RWPE1 (cell line): ENCODE measurements around the gene AP2A1.
"Not testable (repeated sequence)": the region's sequence is repeated elsewhere in the genome, so short reads cannot be mapped to it uniquely, and the experiment has no call there.

Source experiments
- CTCF ChIA-PET: fragments of 350-600 bp; sonication (Branson Sonifier 250); formaldehyde crosslinking; extraction: SDS; loops from one replicate; lab custom pipeline; 2021; lab: Yijun Ruan, JAX
- POLR2A ChIA-PET: fragments of 400-600 bp; formaldehyde crosslinking; extraction: SDS; loops from one replicate; lab custom pipeline; 2020; ENCODE audit warnings: antibody characterized with exemption; ENCODE audit not compliant: low non-redundant PET; lab: Yijun Ruan, JAX
- DNase-seq: peaks from one replicate; pipeline ENCODE4 v3.0.0; 2012; ENCODE audit warnings: low spot score
- H3K27ac ChIP-seq: fragments of 450-650 bp; 2 replicates; pipeline ENCODE4 v1.5.1; 2017
- TF ChIP-seq, protein P1 (sequence below): fragments of 450-650 bp; conservative IDR thresholded peaks from 2 replicates; pipeline ENCODE4 v1.5.1; 2017; ENCODE audit warnings: low read depth, mild to moderate bottlenecking

AP2A1 gene

DNA sequence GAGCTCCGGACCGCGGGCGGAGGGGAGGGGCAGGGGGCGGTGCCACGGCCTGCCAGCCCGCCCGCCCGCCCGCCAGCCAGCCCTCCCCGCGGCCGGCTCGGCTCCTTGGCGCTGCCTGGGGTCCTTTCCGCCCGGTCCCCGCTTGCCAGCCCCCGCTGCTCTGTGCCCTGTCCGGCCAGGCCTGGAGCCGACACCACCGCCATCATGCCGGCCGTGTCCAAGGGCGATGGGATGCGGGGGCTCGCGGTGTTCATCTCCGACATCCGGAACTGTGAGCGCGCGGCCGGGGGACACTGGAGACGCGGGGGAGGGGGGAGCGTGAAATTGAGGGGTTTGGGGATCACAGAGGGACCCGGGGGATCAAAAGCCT is at the start of gene AP2A1:
TSS of gene AP2A1 (plus strand) at position 72 of the 370 bp plus-strand sequence. CDS start at position 205, 133 bp downstream.
- TF ChIP-seq, protein P1, sequence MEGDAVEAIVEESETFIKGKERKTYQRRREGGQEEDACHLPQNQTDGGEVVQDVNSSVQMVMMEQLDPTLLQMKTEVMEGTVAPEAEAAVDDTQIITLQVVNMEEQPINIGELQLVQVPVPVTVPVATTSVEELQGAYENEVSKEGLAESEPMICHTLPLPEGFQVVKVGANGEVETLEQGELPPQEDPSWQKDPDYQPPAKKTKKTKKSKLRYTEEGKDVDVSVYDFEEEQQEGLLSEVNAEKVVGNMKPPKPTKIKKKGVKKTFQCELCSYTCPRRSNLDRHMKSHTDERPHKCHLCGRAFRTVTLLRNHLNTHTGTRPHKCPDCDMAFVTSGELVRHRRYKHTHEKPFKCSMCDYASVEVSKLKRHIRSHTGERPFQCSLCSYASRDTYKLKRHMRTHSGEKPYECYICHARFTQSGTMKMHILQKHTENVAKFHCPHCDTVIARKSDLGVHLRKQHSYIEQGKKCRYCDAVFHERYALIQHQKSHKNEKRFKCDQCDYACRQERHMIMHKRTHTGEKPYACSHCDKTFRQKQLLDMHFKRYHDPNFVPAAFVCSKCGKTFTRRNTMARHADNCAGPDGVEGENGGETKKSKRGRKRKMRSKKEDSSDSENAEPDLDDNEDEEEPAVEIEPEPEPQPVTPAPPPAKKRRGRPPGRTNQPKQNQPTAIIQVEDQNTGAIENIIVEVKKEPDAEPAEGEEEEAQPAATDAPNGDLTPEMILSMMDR, result no peak
- H3K27ac ChIP-seq, result peak within 1 kb of the TSS; percentile 96
- ChIA-PET POLR2A (interaction anchor here (0.6 kb wide), 1 partner anchor 91 kb away, joined by 6 read pairs; no protein-coding TSS in a partner anchor), CTCF (interaction anchor here (0.5 kb wide), 1 partner anchor 46 kb away, joined by 3 read pairs; no protein-coding TSS in a partner anchor)
- DNase-seq, result no peak

DNA sequence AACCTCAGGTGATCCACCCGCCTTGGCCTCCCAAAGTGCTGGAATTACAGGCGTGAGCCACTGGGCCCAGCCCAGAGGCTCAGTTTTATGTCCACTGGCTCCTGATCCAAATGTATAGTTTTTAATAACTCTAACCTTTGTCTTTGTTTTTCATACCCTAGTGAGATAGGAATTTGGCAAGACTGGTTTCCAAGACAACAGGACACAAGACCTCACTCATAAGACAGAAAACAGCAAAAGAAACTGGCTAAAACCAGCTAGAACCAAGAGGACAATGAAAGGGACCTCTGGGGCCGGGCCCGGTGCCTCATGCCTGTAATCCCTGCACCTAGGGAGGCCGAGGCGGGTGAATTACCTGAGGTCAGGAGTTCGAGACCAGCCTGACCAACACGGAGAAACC is 48.3 kb upstream of the AP2A1 start:
- TF ChIP-seq, protein P1, result no peak
- ChIA-PET CTCF (interaction anchor here (0.6 kb wide), 1 partner anchor 152 kb away, joined by 3 read pairs; no protein-coding TSS in a partner anchor), POLR2A (interaction anchor here (0.6 kb wide), 1 partner anchor 18 kb away, joined by 3 read pairs; no protein-coding TSS in a partner anchor)
- H3K27ac ChIP-seq, result no peak overlapping the region; the same call in 1 of the 2 replicates
- no peak for DNase-seq

DNA sequence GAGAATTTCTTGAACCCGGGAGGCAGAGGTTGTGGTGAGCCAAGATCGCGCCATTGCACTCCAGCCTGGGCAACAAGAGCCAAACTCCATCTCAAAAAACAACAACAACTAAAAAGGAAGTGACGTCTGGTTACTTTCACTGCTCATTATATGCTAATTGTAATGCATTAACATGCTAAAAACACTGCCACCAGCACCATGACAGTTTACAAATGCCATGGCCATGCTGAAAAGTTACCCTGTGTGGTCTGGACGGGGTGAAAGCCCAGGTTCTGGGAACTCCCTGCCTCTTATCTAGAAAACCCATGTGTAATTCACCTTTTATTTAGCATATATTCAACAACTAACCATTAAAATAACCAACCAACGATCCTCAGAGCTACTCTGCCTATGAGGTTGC is 47.8 kb upstream of the AP2A1 start:
- ChIA-PET CTCF (no interaction called here), POLR2A (no interaction called here)
- TF ChIP-seq, protein P1, result no peak
- DNase-seq, result no peak
- no peak overlapping the region; the same call in 1 of the 2 replicates for H3K27ac ChIP-seq

DNA sequence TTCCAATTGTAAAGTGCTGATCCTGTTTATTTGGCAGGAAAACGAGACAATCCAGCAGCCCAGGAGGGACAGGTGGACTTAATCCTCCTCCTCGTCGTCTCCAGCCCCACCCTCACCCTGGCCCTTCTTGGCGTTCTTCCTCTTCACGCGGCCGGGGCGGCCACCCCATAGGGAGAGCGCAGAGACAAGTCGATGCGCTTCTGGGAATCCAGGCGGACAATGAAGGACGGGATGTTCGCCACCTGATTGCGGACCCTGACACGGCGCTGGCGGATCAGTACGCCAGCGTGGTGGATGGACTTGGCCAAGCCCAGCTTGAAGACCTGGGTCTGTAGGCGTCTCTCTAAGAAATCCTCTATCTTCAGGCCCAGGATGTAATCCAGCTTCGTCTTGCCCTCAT is 47.4 kb upstream of the AP2A1 start:
- DNase-seq, CTCF ChIA-PET, H3K27ac ChIP-seq, POLR2A ChIA-PET: not testable (repeated sequence)

GRCh38 chr19:49727217-49728030 is 39.4 kb upstream of the AP2A1 start:
- CTCF ChIA-PET, result no interaction called here
- POLR2A ChIA-PET, result no interaction called here
- TF ChIP-seq, protein P1, result no peak
- DNase-seq, result no peak
- no peak overlapping the region for H3K27ac ChIP-seq

DNA sequence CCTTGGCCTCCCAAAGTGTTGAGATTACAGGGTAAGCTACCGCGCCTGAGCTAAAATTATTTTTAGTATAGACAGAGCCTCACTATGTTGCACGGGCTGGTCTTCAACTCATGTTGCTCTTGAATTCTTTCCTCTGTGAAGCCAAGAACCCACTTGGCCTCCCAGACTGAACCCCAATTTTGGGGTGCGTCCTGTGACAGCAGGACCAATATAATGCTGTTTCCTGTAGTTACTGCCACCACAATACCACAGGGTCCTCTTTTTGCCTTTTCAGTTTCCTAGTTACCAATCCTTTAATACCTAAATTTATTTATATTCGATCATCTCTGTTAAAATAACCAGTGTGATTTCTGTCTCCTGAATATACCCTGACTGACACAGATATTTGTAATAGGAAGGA is 36.6 kb upstream of the AP2A1 start:
- POLR2A ChIA-PET, result no interaction called here
- H3K27ac ChIP-seq, result no peak overlapping the region
- TF ChIP-seq, protein P1, result no peak
- DNase-seq, result no peak
- CTCF ChIA-PET, result no interaction called here

GRCh38 chr19:49738268-49738667 is 28.5 kb upstream of the AP2A1 start:
- CTCF ChIA-PET, result no interaction called here
- POLR2A ChIA-PET, result interaction anchor here (0.5 kb wide), 1 partner anchor 110 kb away, joined by 3 read pairs; no protein-coding TSS in a partner anchor
- TF ChIP-seq, protein P1, result no peak
- no peak overlapping the region for H3K27ac ChIP-seq
- no peak for DNase-seq
